CD4-positive, alpha-beta T cell treated with Interleukin-4 for 1 hour (primary cell): ENCODE data around the gene SEC61B.
"Not testable (repeated sequence)": the region's sequence is repeated elsewhere in the genome, so short reads cannot be mapped to it uniquely, and the experiment has no call there.

ENCODE experiments used
- DNase-seq, 2 donors: peaks; one replicate each; pipeline ENCODE4 v3.0.0-alpha.2; 2020 to 2022

Gene SEC61B

DNA sequence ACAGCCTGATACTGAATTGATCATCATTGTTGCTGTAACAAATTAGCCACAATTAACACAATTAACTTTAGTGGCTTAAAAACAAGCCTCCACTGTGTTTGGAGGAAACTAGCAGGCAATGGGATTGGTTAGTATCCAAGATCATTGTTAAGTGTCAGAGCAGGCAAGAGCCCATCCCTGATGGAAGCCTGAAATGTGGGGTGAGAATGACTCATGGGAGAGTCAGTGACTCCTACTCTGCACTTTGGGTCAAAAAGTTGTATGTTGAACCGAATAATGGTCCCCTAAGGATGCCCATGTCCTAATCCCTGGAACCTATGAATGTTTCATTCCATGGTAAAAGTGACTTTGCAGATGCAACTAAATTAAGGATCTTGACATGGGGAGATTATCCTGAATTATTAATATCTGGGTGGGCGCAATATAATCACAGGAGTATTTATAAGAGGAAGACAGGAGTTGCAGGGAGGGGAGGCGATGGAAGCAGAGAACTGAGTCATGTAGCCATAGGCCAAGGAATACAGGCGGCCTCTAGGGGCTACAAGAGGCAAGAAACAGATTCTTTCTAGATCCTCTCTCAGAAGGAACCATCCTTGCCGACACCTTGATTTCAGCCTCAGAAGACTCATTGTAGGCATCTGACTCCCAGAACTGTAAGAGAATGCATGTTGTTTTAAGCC, 29.2 kb upstream of the SEC61B start:
- DNase-seq = no peak

DNA sequence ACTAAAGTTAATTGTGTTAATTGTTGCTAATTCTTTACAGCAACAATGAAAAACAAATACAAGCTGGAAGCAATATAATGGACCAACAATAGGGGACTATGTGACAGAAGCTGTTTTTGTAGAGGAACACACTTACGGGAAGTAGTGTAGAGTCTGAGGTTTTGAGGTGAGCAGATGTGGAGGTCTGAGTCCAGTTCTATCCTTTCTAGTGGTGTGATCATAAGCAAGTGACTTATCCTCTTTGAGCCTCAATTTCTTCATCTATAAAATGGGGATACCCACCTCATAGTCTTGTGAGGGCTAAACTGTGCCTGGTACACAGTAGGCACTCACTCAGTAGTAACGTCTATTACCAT, 28.6 kb upstream of the SEC61B start:
- no peak for DNase-seq

DNA sequence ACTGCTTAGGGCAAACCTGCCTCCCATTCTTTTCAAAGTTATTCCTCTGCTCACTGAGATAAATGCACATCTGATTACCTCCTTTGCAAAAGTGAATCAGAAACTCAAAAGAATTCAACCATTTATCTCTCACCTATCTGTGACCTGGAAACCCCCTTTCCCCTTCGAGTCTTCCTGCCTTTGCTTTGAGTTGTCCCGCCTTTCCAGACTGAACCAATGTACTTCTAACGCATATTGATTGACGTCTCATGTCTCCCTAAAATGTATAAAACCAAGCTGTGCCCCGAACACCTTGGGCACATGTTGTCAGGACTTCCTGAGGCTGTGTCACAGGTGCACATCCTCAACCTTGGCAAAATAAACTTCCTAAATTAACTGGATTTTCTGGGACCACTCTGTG, 25.6 kb upstream of the SEC61B start:
- DNase-seq = not testable (repeated sequence)

DNA sequence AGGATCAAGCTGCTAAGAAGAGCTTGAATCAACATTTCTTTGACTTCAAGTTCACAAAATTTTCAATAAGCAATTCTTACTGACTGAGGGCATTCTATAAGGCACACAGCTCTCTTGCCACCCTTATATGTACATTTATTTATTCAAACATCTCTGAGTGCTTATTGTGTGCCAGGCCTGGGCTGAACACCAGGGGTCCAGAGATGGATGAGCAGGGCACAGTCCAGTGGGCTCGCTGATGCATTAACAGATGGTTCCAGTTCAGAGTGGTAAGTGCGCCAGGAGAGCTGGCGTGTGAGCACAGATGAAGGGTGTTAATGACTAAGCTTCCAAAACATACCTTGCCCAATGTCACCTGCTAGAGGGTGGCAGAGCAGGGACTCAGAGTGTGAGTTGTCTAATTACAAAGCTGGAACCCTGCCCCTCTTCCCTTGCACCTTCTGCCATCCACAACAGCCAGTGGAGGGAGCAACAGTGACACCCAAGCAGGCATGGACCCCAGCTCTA, 24.9 kb upstream of the SEC61B start:
- no peak for DNase-seq

DNA sequence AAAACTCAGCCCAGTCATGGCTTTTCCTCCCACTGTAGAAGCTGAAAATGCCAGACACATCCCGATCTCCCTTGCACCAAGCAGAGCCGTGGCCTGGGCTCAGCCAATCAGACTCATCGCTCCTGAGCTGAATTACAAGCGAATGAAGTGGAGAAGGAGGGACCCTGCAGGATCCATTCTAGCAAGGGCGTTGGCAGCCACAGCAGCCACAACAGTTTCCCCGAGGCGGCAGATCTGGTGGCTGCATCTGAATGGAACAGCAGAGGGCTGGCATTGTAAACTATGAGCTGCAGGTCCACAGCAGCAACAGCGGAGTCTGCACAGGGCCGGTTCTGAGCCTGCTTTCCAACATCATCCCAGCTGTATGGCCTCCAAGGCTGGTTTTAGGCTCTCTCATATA, 24.1 kb upstream of the SEC61B start:
- no peak for DNase-seq

DNA sequence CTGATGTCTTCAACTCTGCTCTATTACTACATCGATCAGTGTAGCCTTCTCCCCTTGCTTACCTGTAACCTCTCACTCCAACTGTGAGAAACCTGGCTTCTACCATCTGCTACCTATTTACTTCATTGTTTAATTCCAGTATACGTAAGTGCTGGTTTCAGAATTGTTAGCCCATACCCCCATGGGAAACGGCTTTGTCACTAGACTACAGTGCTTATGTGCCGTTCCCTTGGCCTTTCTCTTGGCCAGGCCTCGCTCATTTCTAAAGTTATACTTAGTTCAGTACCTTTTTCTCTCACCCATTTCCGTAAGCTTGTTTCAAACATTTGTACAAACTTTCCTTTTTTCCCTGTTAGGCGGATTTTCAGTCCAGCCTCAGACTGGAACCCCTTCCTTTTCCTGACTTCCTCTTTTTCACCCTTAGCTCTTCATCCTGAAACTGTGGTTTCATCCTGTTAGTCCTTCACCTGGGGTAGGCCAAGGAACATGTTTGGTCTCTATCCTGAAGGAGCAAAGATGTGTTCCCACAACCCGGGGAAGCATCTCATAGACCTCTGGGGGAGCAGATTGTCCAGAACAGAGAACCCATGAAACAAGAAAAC, 22.0 kb upstream of the SEC61B start:
- no peak for DNase-seq

DNA sequence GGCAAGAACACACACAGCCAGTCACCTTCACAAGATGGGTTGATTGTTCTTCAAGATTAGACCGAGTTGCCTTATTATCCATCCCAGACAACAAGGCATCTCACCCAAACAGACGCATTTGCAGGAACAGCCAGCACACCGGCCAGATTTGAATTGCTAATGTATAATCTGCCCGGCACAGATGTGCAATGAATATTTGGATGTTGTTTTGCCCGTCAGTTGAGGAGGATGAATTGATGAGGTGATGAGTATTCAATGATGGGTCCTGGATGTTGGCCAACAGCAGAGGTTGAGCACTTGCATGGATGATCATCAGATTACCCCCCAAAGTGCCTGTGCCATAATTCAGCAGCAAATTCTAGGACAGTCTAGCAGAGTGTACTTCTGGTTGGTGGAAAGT, 20.5 kb upstream of the SEC61B start:
- no peak for DNase-seq

DNA sequence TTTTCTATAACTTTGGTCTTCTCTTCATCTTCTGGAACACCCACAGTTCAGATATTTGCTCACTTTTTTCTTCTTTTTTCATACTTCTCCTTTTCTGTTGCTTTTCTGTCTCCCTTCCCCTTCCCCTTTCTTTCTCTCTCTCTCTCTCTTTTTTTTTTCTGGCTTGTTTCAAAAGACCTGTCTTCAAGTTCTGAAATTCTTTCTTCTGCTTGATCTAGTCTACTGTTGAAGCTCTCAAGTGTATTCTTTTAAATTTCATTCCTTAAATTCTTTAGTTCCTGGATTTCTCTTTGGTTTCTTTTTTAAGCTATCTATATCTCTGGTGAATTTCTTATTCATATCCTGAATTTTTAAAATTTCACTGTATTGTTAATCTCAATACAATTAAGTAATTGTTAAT, 11.5 kb upstream of the SEC61B start:
- DNase-seq = no peak

DNA sequence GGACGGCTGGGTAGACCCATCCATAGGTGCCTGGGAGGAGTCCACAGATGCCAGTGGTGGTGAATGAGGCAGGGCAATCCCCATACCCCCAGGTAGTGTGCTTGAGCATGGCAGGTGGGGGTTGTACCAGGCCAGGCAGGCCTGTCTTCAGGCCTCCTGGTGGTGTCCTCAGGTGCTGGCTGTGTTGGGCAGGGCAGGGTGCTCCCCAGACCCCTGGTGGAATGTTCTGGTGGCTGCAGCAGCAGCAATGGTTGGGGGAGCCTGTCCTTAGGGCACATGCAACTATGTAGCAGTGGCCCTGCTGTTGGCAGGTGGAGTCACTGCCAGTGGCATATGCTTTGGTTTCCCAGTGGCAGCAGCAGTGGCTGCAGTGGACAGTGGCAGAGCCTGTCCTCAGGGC, 10.3 kb upstream of the SEC61B start:
- DNase-seq = no peak

DNA sequence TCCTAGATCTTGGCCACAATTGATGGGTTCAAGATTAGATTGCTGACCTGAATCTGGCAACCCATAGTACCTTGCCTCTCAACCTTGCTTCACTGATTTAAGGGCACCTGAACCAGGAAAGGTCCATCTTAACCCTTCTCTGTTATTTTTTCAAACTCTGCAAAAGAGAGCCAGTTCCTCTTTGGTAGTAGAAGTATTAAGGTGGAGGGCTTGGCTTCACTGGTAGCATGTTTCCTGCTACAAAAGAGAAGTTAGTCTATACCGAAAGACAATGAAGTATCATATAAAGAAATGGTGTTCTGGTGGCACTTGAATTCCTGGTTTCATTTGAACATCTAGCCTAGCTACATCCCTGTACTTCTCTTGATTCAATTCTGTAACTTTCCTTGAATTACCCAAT, 8.9 kb upstream of the SEC61B start:
- DNase-seq = no peak

DNA sequence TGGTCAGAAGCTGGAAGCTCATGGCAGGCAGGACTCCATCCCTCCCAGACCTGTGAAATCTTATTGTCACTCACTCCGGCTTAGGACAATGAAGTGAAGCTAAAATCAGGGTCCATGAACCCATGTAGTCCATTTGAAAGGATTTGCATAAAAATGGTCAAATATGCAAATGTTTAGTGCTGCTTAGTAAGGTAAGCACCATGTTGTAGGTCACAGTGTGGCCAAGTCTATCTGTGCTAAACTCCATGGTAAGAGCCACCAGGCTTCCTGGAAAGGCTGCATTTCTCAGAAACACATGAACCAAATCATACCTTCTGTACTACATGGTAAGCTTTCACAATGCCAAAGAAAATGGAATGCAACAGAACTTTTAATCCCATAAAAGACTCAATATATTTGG, 6.0 kb upstream of the SEC61B start:
- no peak for DNase-seq

DNA sequence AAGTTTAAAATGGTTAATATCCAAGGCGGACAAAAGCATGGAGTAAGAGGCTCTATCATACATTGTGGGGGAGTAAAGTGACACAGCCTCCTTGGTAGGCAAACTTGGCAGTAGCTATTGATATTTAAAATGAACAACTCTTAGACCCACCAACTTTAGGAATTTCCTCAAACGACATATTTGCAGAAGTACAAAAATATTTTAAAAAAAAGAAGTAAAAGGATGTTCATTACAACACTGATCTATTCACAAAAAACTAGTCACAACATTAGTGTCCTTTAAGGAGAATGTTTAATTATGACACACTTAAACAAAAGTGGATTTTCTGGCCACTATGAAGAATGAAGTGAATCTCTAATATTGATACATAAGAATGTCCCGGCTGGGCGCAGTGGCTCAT, 2.1 kb upstream of the SEC61B start:
- no peak for DNase-seq

DNA sequence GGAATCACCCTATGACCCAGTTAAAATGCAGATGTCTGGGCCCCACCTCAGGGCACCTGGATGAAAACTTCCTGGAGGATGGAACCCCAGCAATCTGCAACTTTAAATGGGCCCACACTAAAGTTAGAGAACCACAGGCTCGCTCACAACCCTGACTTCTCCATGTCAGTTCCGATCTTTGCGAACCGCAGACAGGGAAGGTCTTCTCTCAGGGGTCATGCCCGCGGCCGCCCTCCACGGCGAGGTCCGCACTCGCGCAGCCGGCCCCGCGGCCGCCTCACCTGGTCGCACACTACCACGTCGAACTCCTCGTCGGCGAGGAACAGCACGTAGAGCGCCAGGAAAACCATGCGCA, 839 bp upstream of the SEC61B start:
- DNase-seq = no peak

DNA sequence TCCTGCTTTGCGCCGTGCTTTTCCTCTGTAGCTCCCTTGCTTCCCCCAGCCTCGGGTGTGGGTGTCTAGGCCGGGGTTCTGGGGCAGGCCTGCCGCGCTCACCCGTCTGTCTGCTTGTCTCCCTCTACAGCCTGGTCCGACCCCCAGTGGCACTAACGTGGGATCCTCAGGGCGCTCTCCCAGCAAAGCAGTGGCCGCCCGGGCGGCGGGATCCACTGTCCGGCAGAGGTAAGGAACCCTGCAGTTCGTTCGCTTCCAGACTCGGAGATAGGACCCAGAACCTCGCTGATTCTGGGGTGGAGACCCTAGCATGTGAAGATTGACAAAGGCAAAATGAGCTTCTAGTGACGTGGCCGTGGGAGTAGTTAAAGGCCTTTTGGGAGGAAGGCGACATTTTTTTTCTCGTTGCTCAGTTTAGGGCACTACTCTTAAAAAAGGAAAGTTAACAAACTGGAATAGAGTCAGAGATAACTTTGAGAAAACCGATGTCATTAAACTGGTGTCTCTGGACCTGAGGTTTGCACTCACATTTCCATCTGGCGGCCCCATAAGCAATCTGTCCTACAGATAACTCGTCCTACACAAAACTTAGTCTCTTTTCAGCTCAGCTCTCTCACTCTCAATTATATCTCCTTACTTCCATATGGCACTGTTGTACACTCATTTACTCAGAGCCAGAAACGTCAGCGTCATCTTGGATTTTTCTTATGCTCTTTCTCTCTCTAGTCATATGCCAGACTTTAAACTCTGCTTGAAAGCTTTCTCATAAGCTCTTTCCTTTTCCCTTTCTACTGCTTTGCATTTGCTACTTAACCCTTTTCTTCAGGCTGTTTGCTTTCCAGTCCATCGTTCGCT, 561 bp downstream of the SEC61B start:
- no peak for DNase-seq

DNA sequence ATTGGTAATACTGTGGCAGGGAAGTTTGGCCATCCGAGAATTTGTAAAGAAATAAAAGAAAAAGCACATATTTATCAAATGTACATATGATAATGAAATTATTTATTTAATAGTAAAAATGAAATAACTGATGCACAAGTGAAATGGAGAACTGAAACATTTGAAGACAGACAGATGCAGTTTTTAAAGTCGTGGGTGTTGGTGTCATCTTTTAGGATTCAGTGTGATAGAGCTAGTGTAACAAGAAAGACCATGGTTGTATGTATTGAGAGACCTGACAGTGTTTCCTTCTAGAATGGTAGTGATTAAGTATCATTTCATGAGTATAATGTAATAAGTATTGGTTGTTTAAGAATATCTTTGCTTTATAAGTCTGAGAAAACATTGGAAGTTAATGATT, 2.4 kb downstream of the SEC61B start:
- no peak for DNase-seq

DNA sequence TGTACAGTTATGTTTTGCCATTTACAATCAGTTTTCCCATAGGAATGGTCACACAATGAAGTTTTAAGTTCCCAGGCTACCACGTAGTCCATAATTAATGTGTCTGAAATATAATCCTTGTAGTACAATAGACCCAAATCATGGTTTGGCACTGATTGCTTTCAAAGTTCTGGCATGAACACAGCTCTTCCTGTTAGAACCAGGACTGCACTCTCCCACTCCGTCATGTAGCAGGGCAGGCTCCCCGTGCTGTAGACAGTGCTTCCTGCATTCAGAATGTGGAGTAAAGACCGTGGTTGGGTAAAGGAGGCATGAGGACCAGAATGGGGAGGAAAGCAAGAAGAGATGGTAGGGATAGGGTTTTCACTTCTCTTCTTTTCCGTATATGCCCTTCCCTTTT, 4.0 kb downstream of the SEC61B start:
- DNase-seq = no peak

DNA sequence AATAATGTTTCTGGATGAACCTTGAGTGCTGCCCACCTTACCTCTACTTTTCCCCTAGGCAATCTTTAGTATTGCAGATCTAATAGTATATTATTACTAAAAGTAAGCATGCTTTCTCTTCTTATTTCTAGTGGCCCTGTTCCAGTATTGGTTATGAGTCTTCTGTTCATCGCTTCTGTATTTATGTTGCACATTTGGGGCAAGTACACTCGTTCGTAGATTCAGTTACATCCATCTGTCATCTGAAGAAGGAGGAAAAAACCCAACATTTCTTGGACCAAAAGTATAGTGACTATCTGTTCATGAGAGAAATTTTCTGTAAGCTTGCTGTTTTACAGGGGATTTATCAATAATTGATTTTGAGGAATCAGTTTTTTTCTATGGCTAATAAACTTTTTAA, 8.1 kb downstream of the SEC61B start:
- DNase-seq = no peak

DNA sequence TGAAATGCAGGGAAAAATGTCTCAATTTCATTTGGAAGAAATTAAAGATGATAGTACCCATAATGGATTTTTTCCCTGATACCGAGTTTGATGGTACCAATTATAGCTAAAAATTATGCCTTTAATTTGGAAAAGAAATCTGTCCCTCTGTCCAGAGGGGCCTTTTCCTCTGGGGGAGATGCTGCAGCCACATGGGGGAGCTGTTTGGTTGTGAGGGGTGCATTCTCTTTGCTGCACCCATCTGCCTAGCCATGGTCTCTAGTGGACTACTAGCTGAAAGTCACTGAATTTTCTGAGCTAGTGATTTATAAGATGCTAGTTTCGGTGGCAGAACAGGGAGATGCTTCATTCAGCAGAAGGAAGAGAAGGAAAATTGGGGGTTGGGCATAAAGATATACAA, 9.6 kb downstream of the SEC61B start:
- peak in 1 of 2 donors; percentile 22 for DNase-seq

DNA sequence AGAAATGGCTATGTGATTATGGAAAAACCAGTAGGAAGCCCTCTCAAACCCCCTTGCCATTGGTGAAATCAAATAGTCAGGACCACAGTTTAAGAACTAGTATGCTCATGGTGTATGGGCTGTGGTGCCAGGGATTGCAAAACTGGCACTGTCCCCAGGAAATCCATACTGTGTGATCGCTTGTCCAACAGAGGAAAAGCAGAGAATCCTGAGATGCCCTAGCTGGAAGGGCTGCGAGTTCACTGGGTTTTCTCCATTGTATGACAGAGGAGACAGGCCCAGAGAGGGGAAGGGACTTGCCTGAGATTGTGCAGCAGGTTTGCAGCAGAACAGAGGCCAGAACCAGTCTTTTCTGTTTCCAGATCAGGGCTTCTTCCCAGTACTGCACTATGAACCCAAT, 12.5 kb downstream of the SEC61B start:
- DNase-seq = no peak

DNA sequence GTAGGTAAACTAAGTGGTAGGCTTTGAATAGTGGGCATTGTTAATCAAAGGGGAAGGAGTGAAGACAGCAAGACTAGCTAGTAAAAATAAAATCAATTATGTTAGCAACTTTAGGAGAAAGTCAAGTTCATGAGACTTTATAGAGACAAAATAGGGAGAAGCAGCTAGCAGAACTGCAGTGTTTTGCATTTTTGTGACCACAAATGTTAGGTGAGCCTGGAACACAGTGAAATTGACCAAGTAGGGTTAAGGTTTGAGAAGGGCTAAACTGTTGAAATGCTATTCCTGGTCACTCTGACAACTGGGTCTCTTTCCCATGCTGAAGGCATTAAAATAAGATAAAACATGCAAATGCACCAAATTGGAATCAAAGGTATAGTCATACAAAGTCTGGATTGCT, 13.0 kb downstream of the SEC61B start:
- DNase-seq = no peak

DNA sequence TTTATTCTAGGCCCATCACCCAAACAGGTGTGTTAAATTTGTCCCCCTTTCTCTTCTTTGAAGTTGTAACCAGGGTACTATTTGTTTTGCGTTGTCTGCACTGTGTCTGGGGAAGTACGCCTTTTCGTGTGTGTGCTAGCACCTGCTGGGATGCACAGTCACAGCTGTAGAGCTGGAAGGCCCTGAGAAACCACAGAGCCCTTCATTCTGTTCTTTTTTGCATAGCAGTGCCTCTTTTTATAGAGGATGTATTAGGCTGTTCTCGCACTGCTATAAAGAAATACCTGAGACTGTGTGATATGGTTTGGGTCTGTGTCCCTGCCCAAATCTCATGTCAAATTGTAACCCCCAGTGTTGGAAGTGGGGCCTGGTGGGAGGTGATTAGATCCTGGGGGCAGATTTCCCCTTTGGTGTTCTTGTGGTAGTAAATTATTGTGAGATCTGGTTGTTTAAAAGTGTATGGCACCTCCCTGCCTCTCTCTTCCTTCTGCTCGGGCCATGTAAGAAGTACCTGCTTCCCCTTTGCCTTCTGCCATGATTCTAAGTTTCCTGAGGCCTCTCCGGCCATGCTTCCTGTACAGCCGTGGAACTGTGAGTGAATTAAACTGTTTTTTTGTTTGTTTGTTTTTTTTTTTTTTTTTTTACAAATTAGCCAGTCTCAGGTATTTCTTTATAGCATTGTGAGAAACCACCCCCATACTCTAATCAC, 14.0 kb downstream of the SEC61B start:
- peak in 1 of 2 donors; percentile 71 for DNase-seq

DNA sequence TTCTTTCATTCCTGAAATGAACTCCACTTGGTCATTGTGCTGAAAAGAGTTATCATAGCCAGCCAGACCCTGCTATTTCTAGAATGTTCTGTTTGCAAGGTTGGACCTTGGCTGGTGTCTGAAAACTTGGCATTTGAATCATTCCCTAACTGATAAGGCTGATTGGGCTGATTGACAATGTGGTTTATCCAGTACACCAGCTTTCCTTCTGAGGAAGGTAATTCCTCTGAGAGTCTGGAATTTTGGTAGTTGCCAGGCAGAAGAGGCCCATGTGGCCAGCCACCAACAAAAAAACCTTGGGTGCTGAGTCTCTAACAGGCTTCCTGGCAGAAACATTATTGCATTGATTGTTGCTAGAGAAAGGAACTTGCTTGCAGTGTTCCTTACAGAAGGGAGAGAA, 15.3 kb downstream of the SEC61B start:
- no peak for DNase-seq

DNA sequence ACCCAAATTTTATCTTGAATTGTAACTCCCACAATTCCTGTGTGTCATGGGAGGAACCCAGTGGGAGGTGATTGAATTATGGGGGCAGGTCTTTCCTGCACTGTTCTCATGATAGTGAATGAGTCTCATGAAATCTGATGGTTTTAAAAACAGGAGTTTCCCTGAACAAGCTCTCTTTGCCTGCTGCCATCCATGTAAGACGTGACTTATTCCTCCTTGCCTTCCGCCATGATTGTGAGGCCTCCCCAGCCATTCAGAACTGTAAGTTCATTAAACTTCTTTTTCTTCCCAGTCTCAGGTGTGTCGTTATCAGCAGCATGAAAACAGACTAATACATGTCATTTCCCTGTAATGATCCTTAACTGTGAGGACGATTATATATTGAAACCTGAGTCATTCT, 15.8 kb downstream of the SEC61B start:
- not testable (repeated sequence) for DNase-seq

DNA sequence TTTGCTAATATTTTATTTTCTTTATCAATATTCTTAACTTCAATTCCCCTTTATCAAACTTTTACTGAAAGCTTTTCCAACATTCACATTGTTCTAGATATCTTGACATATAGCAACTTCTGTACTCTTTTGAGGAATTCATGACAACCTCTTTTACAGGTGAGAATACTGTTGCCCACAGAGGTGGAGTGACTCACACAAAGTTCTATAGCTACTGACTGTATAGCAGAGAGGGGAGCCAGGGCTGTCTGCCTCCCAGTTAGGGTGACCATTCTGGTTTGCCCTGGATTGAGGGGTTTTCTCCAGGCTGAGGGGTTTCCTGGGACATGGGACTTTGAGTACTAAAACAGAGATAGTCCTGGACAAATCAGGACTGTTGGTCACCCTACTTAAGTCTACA, 16.2 kb downstream of the SEC61B start:
- DNase-seq = no peak
